HG03575 (cell line): Measurements from ENCODE around the gene FAM168B.
"Not testable (repeated sequence)": the region's sequence is repeated elsewhere in the genome, so short reads cannot be mapped to it uniquely, and the experiment has no call there.

Experiments
- ATAC-seq: cut with Tn5 transposase; IDR thresholded peaks from one replicate; pipeline ENCODE4 v1.9.1; 2021; ENCODE audit not compliant: unreplicated experiment, insufficient number of reproducible peaks, low FRiP score; ENCODE audit errors: extremely low read depth

The FAM168B gene, protein sequence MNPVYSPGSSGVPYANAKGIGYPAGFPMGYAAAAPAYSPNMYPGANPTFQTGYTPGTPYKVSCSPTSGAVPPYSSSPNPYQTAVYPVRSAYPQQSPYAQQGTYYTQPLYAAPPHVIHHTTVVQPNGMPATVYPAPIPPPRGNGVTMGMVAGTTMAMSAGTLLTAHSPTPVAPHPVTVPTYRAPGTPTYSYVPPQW

DNA sequence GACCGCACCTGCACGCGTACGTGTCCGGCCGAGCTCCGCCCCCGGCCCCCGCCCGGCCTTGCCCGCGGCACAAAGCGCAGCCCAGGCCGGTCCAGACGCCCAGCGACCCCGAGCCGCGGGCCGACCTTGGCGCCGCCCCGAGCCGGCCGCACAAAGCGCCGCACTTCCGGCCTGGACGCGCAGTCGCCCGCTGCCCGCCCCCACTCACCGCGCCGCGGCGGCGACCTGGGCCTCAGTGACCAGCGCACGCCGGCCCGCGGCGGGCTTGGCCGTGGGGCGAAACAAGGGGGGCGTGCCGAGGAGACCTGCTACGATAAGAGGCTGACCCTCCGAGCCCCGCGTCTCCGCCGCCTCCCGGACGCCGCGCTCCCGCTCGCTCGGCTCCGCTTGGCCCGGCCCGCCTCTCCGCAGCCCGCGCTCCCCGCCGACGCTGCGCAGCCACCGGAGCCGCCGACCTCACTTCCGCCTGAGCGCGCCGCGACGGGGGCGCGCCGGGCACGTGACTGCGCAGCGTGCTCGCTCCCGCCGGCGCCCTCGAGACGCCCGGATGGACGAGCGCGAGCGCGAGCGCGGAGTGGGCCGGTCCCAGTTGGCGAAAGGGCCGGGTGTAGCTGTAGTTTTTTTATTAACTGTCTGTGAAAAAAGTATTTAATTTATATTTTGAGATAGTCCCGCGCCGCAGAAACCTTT, at the start of gene FAM168B:
Gene FAM168B (minus strand): TSS at position 455 of the 690 bp plus-strand sequence. CDS start 10,814 bp downstream, outside the sequence.
- ATAC-seq, result peak; percentile 42

DNA sequence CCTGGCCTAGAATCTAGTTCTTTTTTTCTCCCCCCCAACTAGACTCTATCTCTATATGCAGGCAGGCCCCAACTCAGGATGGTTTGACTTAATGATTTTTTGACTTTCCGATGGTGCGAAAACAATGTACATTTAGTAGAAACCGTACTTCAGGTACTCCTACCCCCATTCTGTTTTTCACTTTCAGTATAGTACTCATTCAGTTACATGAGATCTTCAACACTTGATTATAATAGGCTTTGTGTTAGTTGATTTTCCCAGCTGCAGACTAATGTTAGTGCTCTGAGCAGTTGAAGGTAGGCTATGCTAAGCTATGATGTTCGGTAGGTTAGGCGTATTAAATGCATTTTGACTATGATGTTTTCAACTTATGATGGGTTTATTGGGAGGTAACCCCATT, 49.6 kb upstream of the FAM168B start:
- no peak for ATAC-seq

DNA sequence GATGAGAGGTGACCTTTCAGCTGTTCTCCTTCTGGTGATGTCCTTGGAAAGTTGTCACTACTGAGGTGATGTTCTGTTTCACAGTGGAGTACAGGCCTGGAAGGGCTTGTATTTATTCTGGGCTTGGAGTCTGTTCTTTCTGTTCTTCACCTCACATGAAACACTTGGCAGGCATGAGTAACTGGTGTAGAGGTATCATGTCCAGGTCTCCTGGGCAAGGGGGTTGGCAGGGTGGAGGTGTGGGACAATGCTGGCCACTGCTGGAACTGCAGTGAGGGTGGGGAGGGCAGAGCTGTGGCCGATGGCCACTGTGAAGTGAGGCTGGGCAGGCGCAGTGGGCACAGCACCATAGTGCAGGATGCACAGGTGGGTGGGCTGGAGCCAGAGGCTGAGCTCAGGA, 47.3 kb upstream of the FAM168B start:
- no peak for ATAC-seq

DNA sequence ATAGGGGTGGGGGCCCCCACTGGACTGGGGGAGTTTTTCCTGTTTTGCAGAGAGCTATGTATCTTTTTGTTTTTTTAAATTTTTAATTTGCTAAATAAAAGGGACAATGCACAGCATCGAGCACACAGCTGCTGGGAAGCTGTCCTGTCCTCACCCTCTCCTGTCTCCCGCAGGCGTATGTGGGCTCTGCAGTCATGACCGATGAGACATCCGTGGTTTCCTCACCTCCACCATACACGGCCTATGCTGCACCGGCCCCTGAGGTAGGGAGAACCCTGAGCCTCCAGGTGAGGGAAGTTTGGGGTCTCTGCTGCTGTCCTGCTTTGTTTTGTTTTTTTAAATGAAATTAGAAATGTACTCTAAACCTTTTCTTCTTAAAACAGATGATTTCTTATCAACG, 39.5 kb upstream of the FAM168B start:
- ATAC-seq, result no peak

DNA sequence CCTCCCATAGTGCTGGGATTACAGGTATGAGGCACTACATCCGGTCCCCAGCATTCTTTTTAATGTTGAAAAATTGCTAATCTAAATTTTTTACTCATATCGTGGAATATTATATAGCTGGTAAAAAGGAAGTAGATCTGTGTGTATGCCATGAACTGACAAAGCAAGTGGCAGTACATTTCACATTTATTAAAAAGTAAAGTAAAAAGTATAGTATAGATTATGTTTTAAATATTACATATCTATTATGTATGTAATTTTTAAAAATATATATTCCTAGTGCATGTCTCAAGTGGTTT, 37.0 kb upstream of the FAM168B start:
- no peak for ATAC-seq

DNA sequence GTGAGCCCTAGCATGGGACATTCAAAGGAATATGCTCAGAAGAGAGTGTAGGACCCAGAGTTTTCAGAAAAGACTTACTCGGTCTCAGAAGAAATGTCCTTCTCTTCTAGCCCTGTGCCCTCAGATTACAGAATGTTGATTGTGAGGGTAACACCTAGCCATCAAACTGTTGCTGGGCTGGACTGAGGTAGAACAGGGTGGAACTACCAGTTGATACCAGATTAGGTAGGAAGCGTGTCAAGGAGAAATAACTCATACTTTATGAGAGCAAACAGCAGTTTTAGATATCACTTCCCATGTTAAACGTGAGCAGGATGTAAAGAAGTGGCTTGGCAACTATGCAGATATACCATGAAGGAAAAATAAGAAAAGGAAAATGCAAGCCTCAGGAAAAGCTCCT, 34.7 kb upstream of the FAM168B start:
- ATAC-seq, result no peak

DNA sequence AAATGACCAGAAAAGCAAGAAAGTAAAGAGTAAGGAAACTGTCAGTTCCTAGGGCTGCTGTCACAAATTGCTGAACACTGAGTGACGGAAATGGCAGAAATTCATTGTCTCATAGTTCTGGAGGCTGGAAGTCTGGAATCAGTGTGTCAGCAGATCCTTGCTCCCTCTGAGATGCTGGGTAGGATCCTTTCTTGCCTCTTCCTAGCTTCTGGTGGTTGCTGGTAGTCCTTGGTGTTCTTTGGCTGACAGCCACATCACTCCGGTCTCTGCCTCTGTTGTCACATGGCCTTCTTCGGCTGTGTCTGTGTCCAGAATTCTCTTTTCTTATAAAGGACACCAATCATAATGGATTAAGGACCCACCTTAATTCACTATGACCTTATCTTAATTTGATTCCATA, 33.8 kb upstream of the FAM168B start:
- no peak for ATAC-seq

DNA sequence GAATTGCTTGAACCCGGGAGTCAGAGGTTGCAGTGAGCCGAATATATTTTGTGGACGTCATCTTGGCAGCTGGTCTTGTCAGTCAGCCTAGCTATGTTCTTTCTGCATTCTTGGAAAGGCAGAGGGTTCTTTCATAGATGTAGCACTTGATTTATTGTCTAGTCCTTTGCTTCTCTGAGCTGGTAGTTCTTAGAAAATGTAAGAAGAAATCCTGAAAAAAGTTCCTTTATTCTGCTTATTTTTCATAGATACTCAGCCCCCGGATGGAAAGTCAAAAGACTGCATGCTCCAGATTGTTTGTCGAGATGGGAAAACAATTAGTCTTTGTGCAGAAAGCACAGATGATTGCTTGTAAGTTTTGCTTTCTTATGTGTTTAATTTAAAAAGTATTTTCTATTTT, 33.2 kb upstream of the FAM168B start:
- ATAC-seq, result no peak

DNA sequence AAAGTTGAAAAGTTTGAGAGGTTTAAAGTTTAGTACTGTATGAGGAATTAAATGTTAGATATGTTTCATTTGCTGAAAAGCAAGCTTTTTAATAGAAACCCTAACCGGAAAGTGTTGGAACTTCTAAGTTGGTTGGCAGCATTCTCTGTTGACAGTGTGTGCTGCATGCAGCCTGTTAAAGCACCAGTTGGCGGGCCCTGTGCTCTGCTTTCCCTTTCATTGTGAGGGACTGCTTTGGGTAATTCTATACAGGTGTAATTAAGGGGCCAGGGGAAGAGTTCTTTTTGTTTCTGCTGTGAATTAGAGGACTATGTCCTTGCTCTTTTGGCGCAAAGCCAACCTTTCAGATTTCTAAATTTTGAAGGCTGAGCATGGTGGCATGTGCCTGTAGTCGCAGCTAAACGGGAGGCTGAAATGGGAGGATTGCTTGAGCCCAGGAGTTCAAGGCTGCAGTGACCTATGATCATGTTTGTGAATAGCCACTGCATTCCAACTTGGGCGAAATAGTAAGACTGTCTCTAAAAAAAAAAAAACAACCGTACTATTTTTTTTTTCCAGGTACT, 32.0 kb upstream of the FAM168B start:
- no peak for ATAC-seq

DNA sequence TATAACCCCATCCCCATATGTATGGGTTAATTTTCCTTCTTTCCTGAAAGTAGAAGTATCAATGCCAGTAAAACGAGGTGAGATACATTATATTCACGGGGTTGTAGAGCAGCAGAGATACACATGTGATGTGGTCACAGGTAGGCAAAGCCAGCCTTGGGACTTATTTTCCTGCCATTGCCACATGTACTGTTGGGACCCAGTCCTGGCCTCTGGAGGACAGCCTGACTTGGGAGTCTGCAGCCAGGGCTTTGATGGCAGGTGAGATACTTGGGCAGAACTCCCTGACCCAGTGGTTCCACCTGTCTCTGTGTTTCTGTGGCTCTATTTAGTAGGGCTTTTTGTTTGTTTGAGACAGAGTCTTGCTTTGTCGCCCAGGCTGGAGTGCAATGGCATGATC, 29.9 kb upstream of the FAM168B start:
- no peak for ATAC-seq

DNA sequence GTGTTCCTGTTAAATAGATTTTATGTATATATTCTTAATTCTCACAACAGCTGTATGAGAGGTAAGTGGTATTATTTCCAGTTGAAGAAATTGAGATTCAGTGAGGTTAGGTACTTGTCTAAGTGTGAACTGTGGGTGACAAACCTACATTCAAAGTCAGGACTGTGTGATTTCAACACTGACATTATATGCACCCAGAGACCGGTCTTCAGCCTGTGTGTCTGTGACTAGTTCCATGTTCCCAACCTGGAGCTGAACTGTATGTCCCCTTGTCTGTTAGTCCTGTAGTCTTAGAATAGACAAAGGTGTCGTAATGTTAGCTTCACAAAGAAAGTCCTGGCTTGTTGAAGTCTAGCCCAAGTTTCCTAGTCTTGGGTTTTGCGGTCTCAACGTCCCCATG, 29.2 kb upstream of the FAM168B start:
- ATAC-seq, result no peak

DNA sequence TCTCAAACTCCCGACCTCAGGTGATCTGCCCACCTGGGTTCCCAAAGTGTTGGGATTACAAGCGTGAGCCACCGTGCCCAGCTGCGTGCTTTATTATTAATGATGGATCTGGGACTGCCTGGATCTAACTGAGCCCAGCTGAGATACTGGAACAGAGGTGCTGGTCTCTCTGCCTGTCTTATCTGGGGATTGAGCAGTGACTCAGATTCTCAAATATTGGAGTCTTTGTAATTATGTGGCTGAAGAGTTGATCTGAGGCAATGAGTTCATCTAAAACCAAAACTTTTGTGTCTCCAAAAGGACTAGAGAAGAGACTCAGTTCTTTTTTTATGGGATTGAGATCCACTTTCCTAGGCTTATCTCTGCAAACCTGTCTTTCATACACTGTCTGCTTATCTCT, 28.2 kb upstream of the FAM168B start:
- no peak for ATAC-seq

DNA sequence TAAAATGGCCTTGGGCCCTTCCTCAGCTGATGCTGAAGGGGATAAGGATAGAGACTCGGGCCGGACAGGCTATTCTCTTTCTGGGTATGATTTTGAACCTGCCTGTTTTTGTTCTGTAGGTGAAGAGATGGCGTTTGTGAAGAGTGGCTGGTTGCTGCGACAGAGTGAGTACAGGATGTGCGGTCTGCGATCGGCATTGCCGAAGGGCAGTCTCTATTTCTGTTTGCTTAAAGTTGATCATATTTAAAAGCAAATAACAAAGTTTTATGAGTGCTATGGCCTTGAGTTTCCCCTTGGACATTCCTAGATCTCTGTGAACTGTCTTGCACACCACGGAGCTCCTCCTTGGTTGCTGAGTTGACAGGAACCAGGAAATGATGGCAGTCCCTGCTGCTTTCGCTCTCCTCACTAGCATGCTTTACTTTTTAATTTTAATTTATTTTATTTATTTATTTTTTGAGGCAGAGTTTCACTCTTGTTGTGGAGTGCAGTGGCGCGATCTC, 27.6 kb upstream of the FAM168B start:
- ATAC-seq, result no peak

DNA sequence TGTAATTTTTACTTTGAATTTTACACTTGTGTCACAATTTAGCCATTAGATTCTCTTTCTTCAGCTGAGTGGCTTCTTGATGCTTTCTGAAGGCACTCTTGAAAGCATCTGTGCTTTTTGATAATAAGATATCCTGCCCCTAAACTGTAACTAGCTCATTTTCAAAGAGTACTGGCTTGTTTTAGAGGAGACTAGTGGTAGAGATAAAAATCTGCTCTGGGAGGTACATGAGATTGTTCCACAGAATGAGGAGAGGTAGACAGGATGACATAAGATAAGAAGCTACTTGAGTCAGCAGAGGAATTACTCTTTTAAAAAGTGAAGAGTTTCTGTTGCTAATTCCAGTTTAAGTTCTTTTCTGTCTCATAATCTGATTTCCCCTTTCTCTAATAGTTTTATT, 22.5 kb upstream of the FAM168B start:
- ATAC-seq, result no peak

DNA sequence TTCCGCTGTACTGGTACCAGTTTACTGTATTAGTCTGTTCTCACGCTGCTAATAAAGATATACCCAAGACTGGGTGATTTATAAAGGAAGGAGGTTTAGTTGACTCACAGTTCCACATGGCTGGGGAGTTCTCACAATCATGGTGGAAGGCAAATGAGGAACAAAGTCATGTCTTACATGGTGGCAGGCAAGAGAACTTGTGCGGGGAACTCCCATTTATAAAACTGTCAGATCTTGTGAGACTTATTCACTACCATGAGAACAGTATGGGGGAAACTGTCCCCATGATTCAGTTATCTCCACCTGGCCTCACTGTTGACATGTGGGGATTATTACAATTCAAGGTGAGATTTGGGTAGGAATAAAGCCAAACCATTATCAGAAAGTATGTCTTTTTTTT, 21.7 kb upstream of the FAM168B start:
- not testable (repeated sequence) for ATAC-seq

DNA sequence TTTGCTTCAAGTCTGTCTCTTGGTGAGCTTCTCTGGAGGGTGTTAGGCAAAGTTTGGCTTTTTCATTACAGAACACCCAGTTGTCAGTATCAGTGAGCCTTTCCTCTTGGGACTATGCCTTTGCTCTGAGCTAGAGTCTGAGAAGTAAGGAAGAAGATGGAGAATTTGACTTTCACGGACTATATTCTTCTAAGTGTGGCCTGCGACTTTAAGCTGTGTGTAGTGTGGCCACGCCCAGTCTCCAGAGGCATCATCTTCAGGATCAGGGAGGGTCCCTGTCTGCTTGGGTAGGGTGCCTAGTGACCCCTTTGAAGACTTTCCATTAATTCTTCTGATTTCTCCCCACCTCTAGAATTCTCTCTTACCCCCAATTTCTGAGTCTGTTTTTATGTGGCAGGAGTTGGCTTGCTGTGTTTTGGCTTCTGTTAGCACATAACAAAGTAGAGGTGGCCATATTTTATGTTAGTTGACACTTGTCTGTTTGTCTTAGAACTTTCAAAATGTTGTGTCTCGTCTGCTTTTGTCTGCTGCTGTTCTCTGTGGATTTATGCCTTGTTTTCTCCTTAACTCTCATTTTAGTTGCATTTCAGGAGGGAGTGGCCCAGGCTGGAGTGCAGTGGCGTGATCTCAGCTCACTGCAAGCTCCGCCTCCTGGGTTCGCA, 20.4 kb upstream of the FAM168B start:
- ATAC-seq, result no peak

DNA sequence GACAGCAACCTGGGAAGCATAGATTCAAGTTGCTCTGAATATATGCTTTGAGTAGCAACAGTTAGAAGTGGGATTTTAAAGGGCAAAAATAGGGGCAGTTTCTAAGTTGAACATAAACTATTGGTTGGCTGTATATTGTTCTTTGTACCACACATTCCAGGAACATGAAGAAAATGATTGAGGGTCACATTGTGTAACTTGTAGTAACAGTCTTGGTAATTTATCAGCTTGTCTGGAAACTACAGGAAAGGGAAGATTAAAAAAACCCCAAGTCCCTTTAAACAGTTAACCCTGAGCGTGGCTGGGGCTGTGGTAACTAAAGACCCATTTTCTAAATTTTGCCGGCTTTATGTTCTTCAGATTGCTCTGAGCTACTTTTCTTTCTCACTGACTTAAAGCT, 19.3 kb upstream of the FAM168B start:
- no peak for ATAC-seq

DNA sequence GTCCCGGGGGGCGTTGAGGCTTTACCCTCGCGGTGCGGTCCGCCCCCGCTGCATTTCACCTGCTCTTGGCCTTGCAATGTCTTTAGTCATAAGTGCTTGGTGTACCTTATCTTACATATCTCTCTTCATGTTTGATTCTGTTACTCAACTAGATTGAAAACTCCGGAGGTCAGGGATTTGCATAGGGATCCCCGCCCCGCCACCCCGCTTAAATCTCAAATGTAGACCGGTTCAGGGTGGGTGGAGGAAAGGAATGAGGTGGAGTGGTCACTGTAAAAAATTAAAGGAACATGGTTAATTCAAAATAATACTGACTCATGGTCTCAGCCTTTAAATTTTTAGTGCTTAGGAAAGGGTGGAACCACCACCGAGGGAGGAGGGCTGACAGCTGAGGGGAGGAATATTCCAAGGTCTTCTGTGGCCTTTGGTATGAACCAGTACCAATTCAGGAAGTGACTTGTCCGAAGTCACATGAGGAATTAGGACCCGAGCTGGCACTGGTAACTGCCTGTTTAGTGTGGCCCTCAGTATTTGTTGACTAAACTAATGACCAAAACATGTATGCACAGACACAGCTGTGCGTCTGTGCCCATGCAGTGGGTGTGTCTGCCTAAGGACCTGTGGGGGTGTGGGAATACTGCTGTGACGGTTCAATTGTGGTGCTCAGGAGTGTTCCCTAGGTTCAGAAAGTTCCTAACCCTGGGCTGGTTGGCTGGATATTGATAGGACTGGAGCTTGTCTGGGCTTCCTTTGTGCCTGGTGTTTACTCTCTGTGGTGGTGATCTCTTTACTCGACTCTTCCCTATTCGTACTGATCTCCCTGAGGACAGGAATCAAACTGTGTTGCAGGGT, 12.9 kb upstream of the FAM168B start:
- no peak for ATAC-seq

DNA sequence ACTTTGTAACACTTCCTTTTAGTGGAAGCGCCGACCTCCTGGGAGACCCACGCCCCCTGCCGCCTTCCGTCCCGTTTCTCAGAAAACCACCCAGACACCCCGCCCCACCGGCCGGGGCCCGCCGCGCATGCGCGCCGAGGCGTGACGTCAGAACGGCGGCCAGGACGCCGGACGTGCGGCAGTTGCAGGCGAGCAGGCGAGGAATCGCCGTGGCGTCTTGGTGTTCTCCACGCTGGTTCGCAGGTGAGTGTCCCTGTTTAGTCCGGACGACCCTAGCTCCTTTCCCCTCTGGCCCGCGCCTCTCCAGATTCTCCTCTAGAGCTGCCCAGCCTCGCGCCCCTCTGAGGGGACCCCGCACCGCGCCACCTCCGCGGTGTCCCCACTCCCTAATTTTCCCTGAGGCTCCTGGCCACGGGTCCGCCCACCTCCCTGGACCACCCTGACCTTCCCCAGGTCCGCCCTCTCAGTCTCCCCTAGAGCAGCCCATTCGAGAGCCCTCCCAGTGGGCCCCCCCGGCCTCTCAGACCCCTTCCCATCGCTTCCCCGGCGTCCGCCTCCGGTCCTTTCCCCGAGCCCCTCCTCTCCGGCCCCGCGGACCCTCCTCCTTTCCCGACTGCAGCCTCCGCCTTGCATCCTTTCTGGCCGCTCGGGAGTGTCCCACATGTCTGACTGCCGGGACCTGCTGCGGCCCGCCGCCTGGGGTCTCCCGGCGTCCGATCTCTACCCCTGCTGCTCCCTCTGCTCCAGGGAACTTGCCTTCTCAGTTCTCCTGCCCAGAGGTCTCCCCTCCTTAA, 12.1 kb upstream of the FAM168B start, which contains the start of gene PLEKHB2:
Gene PLEKHB2 (plus strand): TSS at position 181 of the 794 bp plus-strand sequence. CDS start 15,606 bp downstream, outside the sequence.
- peak; percentile 42 for ATAC-seq
